ENCODE data around the gene NCAPG2.

DNA sequence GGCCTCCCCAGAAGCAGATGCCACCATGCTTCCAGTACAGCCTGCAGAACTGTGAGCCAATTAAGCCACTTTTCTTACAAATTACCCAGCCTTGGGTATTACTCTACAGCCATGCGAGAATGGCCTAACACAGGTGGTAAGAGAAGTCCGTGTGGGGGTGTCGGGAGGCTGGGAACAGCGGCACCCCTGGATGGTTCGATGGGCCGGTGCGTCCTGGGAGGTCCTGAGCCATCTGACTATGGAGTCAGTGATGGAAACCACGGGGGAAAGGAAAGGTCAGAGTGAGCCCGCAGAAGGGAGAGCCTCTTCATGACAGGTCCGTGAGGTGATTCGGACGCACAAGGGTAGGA lies 114.4 kb downstream of the NCAPG2 start:
- no peak for TF ChIP-seq CTCF (conservative IDR thresholded peaks at IDR 0.05)
- TF ChIP-seq EZH2 (IDR thresholded peaks at IDR 0.05; ENCODE audit: low read depth) = no peak
